ENCODE results near the gene FAF1. TPM values are rescaled to one million over a fixed set of nuclear protein-coding genes. Genes with fewer than 3 reads are reported as not detected.

The FAF1 gene
- total RNA-seq, 1 experiment from 2014 or later = 14.7 TPM

GRCh38 chr1:50822035-50822776, 137.9 kb downstream of the FAF1 start:
- POLR2A ChIA-PET (ENCODE audit: unreplicated experiment) = no interaction called here
- no peaks in the 10 kb centered on the region for H4K20me1 ChIP-seq (ENCODE audit: low read length)
- DNase-seq (no peak), ATAC-seq (no peak)
- no peak overlapping the region for H3K4me2 ChIP-seq (ENCODE audit: low read length)
- H3K27me3 ChIP-seq (ENCODE audit: low read length) = no peaks in the 10 kb centered on the region
- no peaks in the 10 kb centered on the region for H3K36me3 ChIP-seq (ENCODE audit: low read depth, low read length)
- TF ChIP-seq, protein P1, sequence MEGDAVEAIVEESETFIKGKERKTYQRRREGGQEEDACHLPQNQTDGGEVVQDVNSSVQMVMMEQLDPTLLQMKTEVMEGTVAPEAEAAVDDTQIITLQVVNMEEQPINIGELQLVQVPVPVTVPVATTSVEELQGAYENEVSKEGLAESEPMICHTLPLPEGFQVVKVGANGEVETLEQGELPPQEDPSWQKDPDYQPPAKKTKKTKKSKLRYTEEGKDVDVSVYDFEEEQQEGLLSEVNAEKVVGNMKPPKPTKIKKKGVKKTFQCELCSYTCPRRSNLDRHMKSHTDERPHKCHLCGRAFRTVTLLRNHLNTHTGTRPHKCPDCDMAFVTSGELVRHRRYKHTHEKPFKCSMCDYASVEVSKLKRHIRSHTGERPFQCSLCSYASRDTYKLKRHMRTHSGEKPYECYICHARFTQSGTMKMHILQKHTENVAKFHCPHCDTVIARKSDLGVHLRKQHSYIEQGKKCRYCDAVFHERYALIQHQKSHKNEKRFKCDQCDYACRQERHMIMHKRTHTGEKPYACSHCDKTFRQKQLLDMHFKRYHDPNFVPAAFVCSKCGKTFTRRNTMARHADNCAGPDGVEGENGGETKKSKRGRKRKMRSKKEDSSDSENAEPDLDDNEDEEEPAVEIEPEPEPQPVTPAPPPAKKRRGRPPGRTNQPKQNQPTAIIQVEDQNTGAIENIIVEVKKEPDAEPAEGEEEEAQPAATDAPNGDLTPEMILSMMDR (conservative IDR thresholded peaks at IDR 0.05; ENCODE audit: low read depth, low read length) = no peak
- no peak for TF ChIP-seq EZH2phosphoT487 (IDR thresholded peaks at IDR 0.05; ENCODE audit: borderline replicate concordance, low read length)
- TF ChIP-seq EZH2 (IDR thresholded peaks at IDR 0.05; ENCODE audit: low read length, unreplicated experiment) = no peak
- no peaks in the 10 kb centered on the region for H3K4me1 ChIP-seq (ENCODE audit: insufficient read depth, low read length)
- no peak overlapping the region for H3K4me3 ChIP-seq (ENCODE audit: low read length)
- H3K9ac ChIP-seq (ENCODE audit: low read length) = no peak overlapping the region
- BruUV-seq (replicated peaks) = no TSS peak
- no peaks in the 10 kb centered on the region for H3K9me2 ChIP-seq (replicated peaks; ENCODE audit: low read length)
- CTCF ChIA-PET = no interaction called here
- no peaks in the 10 kb centered on the region for H3F3A ChIP-seq (ENCODE audit: low read length, unreplicated experiment)
- no peaks in the 10 kb centered on the region for H3K9me3 ChIP-seq (ENCODE audit: low read length)
- H3K27ac ChIP-seq (ENCODE audit: low read length) = no peak overlapping the region
- H3K79me2 ChIP-seq (ENCODE audit: low read length) = peaks cover 26% of the 10 kb centered on the region; the same call in 1 of the 2 replicates
- no peak overlapping the region for H2AFZ ChIP-seq (ENCODE audit: low read length)
- intact Hi-C loops (cut with micrococcal nuclease) = no loop called here

DNA sequence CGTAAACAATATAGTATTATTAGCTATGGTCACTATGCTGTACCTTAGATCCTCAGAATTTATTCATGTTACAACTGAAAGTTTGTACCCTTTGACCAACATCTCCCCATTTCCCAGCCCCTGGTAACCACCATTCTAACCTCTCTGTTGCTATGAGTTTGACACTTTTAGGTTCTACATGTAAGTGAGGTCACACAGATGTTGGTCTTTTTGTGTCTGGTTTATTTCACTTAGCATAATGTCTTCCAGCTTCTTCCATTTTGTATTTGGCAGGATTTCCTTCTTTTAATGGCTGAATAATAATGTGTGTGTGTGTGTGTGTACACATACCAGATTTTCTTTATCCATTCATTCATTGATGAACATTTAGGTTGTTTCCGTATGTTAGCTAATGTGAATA, 139.5 kb downstream of the FAF1 start:
- ChIA-PET CTCF (no interaction called here), POLR2A (ENCODE audit: unreplicated experiment) (no interaction called here)
- no peak overlapping the region for H3K9ac ChIP-seq (ENCODE audit: low read length)
- H3K4me2 ChIP-seq (ENCODE audit: low read length) = no peak overlapping the region
- no peaks in the 10 kb centered on the region for H3K9me3 ChIP-seq (ENCODE audit: low read length)
- no peak overlapping the region for H2AFZ ChIP-seq (ENCODE audit: low read length)
- H4K20me1 ChIP-seq (ENCODE audit: low read length) = no peaks in the 10 kb centered on the region
- H3K36me3 ChIP-seq (ENCODE audit: low read depth, low read length) = no peaks in the 10 kb centered on the region
- no peaks in the 10 kb centered on the region for H3K9me2 ChIP-seq (replicated peaks; ENCODE audit: low read length)
- intact Hi-C loops (cut with micrococcal nuclease) = no loop called here
- no peak overlapping the region for H3K4me3 ChIP-seq (ENCODE audit: low read length)
- H3K27me3 ChIP-seq (ENCODE audit: low read length) = no peaks in the 10 kb centered on the region
- H3K4me1 ChIP-seq (ENCODE audit: insufficient read depth, low read length) = no peaks in the 10 kb centered on the region
- peaks cover 24% of the 10 kb centered on the region; the same call in 1 of the 2 replicates for H3K79me2 ChIP-seq (ENCODE audit: low read length)
- ATAC-seq = no peak
- H3K27ac ChIP-seq (ENCODE audit: low read length) = no peak overlapping the region
- TF ChIP-seq EZH2 (IDR thresholded peaks at IDR 0.05; ENCODE audit: low read length, unreplicated experiment) (no peak), EZH2phosphoT487 (IDR thresholded peaks at IDR 0.05; ENCODE audit: borderline replicate concordance, low read length) (no peak)
- TF ChIP-seq, protein P1 (conservative IDR thresholded peaks at IDR 0.05; ENCODE audit: low read depth, low read length) = no peak
- no TSS peak for BruUV-seq (replicated peaks)
- H3F3A ChIP-seq (ENCODE audit: low read length, unreplicated experiment) = no peaks in the 10 kb centered on the region
- no peak for DNase-seq

GRCh38 chr1:50812346-50812745, 147.7 kb downstream of the FAF1 start:
- BruUV-seq (replicated peaks) = no TSS peak
- Histone ChIP-seq H3K27me3 (ENCODE audit: low read length) (no peaks in the 10 kb centered on the region), H3K36me3 (ENCODE audit: low read depth, low read length) (no peaks in the 10 kb centered on the region), H3K4me1 (ENCODE audit: insufficient read depth, low read length) (no peaks in the 10 kb centered on the region), H4K20me1 (ENCODE audit: low read length) (0 out of 2 replicates have a peak, but pooled peaks cover 8% of the 10 kb centered on the region), H3K4me2 (ENCODE audit: low read length) (no peak overlapping the region), H3K27ac (ENCODE audit: low read length) (no peak overlapping the region), H3K9me3 (ENCODE audit: low read length) (no peaks in the 10 kb centered on the region), H3K4me3 (ENCODE audit: low read length) (no peak overlapping the region), H3K9ac (ENCODE audit: low read length) (no peak overlapping the region), H3K79me2 (ENCODE audit: low read length) (peaks cover 69% of the 10 kb centered on the region), H2AFZ (ENCODE audit: low read length) (no peak overlapping the region), H3K9me2 (replicated peaks; ENCODE audit: low read length) (no peaks in the 10 kb centered on the region), H3F3A (ENCODE audit: low read length, unreplicated experiment) (no peaks in the 10 kb centered on the region)
- ATAC-seq = no peak
- no peak for DNase-seq
- POLR2A ChIA-PET (ENCODE audit: unreplicated experiment) = no interaction called here
- TF ChIP-seq, protein P1 (conservative IDR thresholded peaks at IDR 0.05; ENCODE audit: low read depth, low read length) = no peak
- no peak for TF ChIP-seq EZH2 (IDR thresholded peaks at IDR 0.05; ENCODE audit: low read length, unreplicated experiment)
- no peak for TF ChIP-seq EZH2phosphoT487 (IDR thresholded peaks at IDR 0.05; ENCODE audit: borderline replicate concordance, low read length)
- CTCF ChIA-PET = no interaction called here
- intact Hi-C loops (cut with micrococcal nuclease) = no loop called here

Measured in PC-3 (cell line).